ENCODE measurements around the gene ZNF552. TPM values are rescaled to one million over a fixed set of nuclear protein-coding genes. Genes with fewer than 3 reads are reported as not detected.

Gene ZNF552
- total and polyA plus RNA-seq, 2 of the 4 experiments (the other 2 are of a cell fraction), result 2.8 to 4.7 TPM

DNA sequence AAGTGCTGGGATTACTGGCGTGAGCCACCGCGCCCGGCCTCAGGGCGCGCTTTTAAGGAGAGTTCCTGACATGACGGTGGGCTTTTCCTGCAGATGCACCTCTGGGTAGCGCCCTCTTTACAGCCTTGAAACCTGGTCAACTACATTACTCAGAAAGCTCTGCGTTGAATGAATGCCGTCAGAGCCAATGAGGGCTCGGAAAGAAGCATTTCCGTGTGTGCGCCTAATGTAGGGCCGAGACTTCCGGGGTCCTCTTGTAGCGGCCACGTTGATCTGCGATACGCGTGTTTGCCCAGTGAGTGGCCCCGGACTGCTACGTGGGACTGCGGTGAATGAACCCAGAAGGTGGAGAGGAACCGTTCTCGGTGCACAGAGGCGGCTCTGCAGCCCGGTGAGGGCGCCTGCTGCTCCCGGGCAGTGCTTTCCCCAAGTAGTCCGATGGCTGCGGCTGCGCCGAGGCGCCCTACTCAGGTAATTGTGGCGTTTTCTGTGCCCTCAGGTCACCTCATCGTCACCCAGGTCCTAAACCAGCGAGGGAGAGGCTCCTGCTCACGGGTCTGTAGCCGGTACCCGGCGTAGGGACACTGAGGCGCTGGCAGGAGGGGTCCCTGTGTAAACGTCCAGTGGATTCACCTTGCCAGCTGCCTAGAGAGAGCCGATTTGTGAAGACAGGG lies 4.9 kb upstream of the ZNF552 start:
- H3K9me3 ChIP-seq (ENCODE audit: control insufficient read depth, insufficient read depth, low read length), result no peaks in the 10 kb centered on the region
- H4K91ac ChIP-seq (ENCODE audit: insufficient read depth, low read depth, low read length), result peak overlapping the region; percentile 95
- intact Hi-C loops (cut with micrococcal nuclease) (no loop called here), in situ Hi-C loops (cut with MboI; ENCODE audit: low sequenced_read_pairs) (no loop called here), dilution Hi-C loops (cut with HindIII; ENCODE audit: low sequenced_read_pairs, unreplicated experiment) (no loop called here)
- ATAC-seq (ENCODE audit: low read depth), result peak; percentile 85
- BruUV-seq (replicated peaks), result no TSS peak
- CTCF ChIA-PET, result no interaction called here
- H3K36me3 ChIP-seq (ENCODE audit: control insufficient read depth, insufficient read depth, low read length), result no peaks in the 10 kb centered on the region; the same call in 1 of the 2 replicates
- H3K56ac ChIP-seq (ENCODE audit: extremely low read depth, insufficient read depth, low read length), result peak overlapping the region; percentile 87
- H3K4ac ChIP-seq (ENCODE audit: low read depth, low read length), result peak overlapping the region; percentile 88
- 0% methylated on average over 30 of the region's 44 CpGs; no CpG with 5 or more reads in 1 of the 2 experiments for WGBS, 2 experiments (ENCODE audit: extremely low coverage in 2 of 2, insufficient read length in 1 of 2)
- H3K4me1 ChIP-seq (ENCODE audit: control insufficient read depth, insufficient read depth, low read length), result peaks cover 2% of the 10 kb centered on the region
- H2BK15ac ChIP-seq (ENCODE audit: low read depth, low read length), result no peak overlapping the region; the same call in 2 of the 3 replicates
- H3K9me1 ChIP-seq (ENCODE audit: insufficient read depth, low read length), result peaks cover 4% of the 10 kb centered on the region
- POLR2A ChIA-PET (ENCODE audit: unreplicated experiment), result interaction anchor here (1.0 kb wide), 1 partner anchor 16 kb away, joined by 4 read pairs; no protein-coding TSS in a partner anchor
- TF ChIP-seq, protein P1, sequence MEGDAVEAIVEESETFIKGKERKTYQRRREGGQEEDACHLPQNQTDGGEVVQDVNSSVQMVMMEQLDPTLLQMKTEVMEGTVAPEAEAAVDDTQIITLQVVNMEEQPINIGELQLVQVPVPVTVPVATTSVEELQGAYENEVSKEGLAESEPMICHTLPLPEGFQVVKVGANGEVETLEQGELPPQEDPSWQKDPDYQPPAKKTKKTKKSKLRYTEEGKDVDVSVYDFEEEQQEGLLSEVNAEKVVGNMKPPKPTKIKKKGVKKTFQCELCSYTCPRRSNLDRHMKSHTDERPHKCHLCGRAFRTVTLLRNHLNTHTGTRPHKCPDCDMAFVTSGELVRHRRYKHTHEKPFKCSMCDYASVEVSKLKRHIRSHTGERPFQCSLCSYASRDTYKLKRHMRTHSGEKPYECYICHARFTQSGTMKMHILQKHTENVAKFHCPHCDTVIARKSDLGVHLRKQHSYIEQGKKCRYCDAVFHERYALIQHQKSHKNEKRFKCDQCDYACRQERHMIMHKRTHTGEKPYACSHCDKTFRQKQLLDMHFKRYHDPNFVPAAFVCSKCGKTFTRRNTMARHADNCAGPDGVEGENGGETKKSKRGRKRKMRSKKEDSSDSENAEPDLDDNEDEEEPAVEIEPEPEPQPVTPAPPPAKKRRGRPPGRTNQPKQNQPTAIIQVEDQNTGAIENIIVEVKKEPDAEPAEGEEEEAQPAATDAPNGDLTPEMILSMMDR (conservative IDR thresholded peaks at IDR 0.05; ENCODE audit: low read depth, low read length), result 0 out of 2 replicates have a peak, but pooled peaks have one; percentile 3
- TF ChIP-seq MAZ (IDR thresholded peaks at IDR 0.05; ENCODE audit: borderline replicate concordance, low read depth, low read length), result no peak
- TF ChIP-seq POLR2A (IDR thresholded peaks at IDR 0.05; ENCODE audit: low read depth, low read length), result peak; percentile 83
- peak; percentile 97 for TF ChIP-seq MXI1 (IDR thresholded peaks at IDR 0.05; ENCODE audit: borderline replicate concordance, low read depth, low read length)
- TF ChIP-seq SMC3 (IDR thresholded peaks at IDR 0.05; ENCODE audit: low read depth, low read length), result no peak
- peak; percentile 18; the same call in 1 of the 2 replicates for TF ChIP-seq FOS (IDR thresholded peaks at IDR 0.05; ENCODE audit: low read depth, low read length)
- peak overlapping the region; percentile 95 for H3K4me2 ChIP-seq (ENCODE audit: low read depth, low read length)
- peak overlapping the region; percentile 100 for H2AK9ac ChIP-seq (replicated peaks; ENCODE audit: low read depth, low read length, poor library complexity)
- H3K79me1 ChIP-seq (ENCODE audit: low read depth in 1 of 2, low read length in 2 of 2), result peaks cover 4 to 59% of the 10 kb centered on the region in 2 experiments; a peak in 3 of 4 replicates
- H2BK120ac ChIP-seq (ENCODE audit: low read depth, low read length), result 0 out of 2 replicates have a peak overlapping the region, but pooled peaks have one; percentile 44
- H2BK5ac ChIP-seq (ENCODE audit: low read depth, low read length, poor library complexity, severe bottlenecking), result peak overlapping the region; percentile 73
- H3K14ac ChIP-seq (replicated peaks; ENCODE audit: low read depth, low read length), result peak overlapping the region; percentile 96
- peak overlapping the region; percentile 88 for H3K9ac ChIP-seq (ENCODE audit: low read depth, low read length)
- peak overlapping the region; percentile 71 for H3K27ac ChIP-seq (ENCODE audit: insufficient read depth, low read length)
- no peak overlapping the region for H2BK20ac ChIP-seq (ENCODE audit: low read depth, low read length)
- H4K5ac ChIP-seq (ENCODE audit: low read depth, low read length), result peak overlapping the region; percentile 72
- peak overlapping the region; percentile 78 for H2AK5ac ChIP-seq (ENCODE audit: low read depth, low read length)
- DNase-seq, result peak; percentile 91
- H3K4me3 ChIP-seq (ENCODE audit: insufficient read depth, low read depth, low read length), result peak overlapping the region; percentile 89
- peak overlapping the region; percentile 82 for H3K23ac ChIP-seq (ENCODE audit: low read depth, low read length)
- no peak overlapping the region for H3K18ac ChIP-seq (ENCODE audit: low read depth, low read length)
- peaks cover 10% of the 10 kb centered on the region for H4K20me1 ChIP-seq (ENCODE audit: insufficient read depth, low read length)
- H2AFZ ChIP-seq (replicated peaks; ENCODE audit: low read length, poor library complexity), result peak overlapping the region; percentile 96
- peak overlapping the region; percentile 33 to 95 for H4K8ac ChIP-seq (ENCODE audit: low read depth in 2 of 2, low read length in 2 of 2)
- no peaks in the 10 kb centered on the region for H3K27me3 ChIP-seq (ENCODE audit: control insufficient read depth, insufficient read depth, low read length)

Data from IMR-90 (cell line).